ENCODE data around the gene GINS2.

GINS2 gene

GRCh38 chr16:85688586-85689284 lies at the start of gene GINS2:
TSS of gene GINS2 (minus strand) at chr16:85688954. CDS start at chr16:85688898, 56 bp downstream.
- peak; percentile 9 to 89 (median 74) for DNase-seq

GRCh38 chr16:85736921-85737320 lies 48.2 kb upstream of the GINS2 start:
- no peak for DNase-seq

- DNase-seq: no peak
These were observed 47.2 kb upstream of the GINS2 start for GRCh38 chr16:85735946-85736345.

- DNase-seq: no peak
These were observed 46.5 kb upstream of the GINS2 start for GRCh38 chr16:85735225-85735635.

GRCh38 chr16:85734311-85735017 lies 45.7 kb upstream of the GINS2 start:
- no peak for DNase-seq

GRCh38 chr16:85733839-85734170 lies 45.1 kb upstream of the GINS2 start:
- no peak for DNase-seq

- no peak for DNase-seq
These were observed 44.5 kb upstream of the GINS2 start for GRCh38 chr16:85733155-85733838.

GRCh38 chr16:85731179-85731578 lies 42.4 kb upstream of the GINS2 start:
- DNase-seq: no peak

- no peak for DNase-seq
These were observed 41.4 kb upstream of the GINS2 start for GRCh38 chr16:85730186-85730465.

GRCh38 chr16:85729452-85730185 lies 40.9 kb upstream of the GINS2 start:
- DNase-seq: no peak

GRCh38 chr16:85728879-85729278 lies 40.1 kb upstream of the GINS2 start:
- no peak for DNase-seq

GRCh38 chr16:85724936-85725335 lies 36.2 kb upstream of the GINS2 start:
- DNase-seq: no peak

GRCh38 chr16:85724126-85724879 lies 35.5 kb upstream of the GINS2 start:
- no peak for DNase-seq

GRCh38 chr16:85722128-85722893 lies 33.6 kb upstream of the GINS2 start:
- DNase-seq: peak in 7 of 56 donors; percentile 4 to 39 (median 17)

GRCh38 chr16:85720302-85720637 lies 31.5 kb upstream of the GINS2 start:
- DNase-seq: no peak

- no peak for DNase-seq
These were observed 31.0 kb upstream of the GINS2 start for GRCh38 chr16:85719605-85720301.

- no peak for DNase-seq
These were observed 29.9 kb upstream of the GINS2 start for GRCh38 chr16:85718682-85719081.

GRCh38 chr16:85718153-85718477 lies 29.4 kb upstream of the GINS2 start:
- no peak for DNase-seq

- peak in 46 of 56 donors; percentile 2 to 78 (median 30) for DNase-seq
These were observed 28.8 kb upstream of the GINS2 start for GRCh38 chr16:85717393-85718152.
